AG09309 (cell line): ENCODE results near the gene VWA5B2.

Experiments
- DNase-seq: peaks from one replicate; pipeline ENCODE4 v3.0.0-alpha.2; 2010; ENCODE audit warnings: low read depth
- H3K4me3 ChIP-seq: 2 replicates; pipeline ENCODE4 v1.5.1; 2011; ENCODE audit warnings: mild to moderate bottlenecking, low read depth, low read length, moderate library complexity; ENCODE audit not compliant: control insufficient read depth
- CTCF ChIP-seq: IDR thresholded peaks from 2 replicates; pipeline ENCODE4 v1.5.1; 2011; ENCODE audit warnings: mild to moderate bottlenecking, low read depth, low read length, inconsistent platforms; ENCODE audit not compliant: insufficient read depth, control insufficient read depth; ENCODE audit errors: missing control alignments

VWA5B2 gene

GRCh38 chr3:184186184-184186901 is 43.0 kb upstream of the VWA5B2 start, which contains the start of gene ABCF3:
Gene ABCF3, plus strand, starts transcription at chr3:184186199. Its CDS starts 9 bp downstream, at chr3:184186208.
- TF ChIP-seq CTCF, result no peak
- peak within 1 kb of the TSS; percentile 82 for H3K4me3 ChIP-seq
- no peak for DNase-seq

- DNase-seq, result no peak
- TF ChIP-seq CTCF, result no peak
Measured at GRCh38 chr3:184186902-184187207, 42.5 kb upstream of the VWA5B2 start.

GRCh38 chr3:184188080-184188479 is 41.3 kb upstream of the VWA5B2 start:
- TF ChIP-seq CTCF, result no peak
- DNase-seq, result no peak
- H3K4me3 ChIP-seq, result no peak overlapping the region

More at GRCh38 chr3:184186902-184187207, 42.5 kb upstream of the VWA5B2 start:
- peak overlapping the region; percentile 82 for H3K4me3 ChIP-seq

GRCh38 chr3:184189421-184189820 is 40.0 kb upstream of the VWA5B2 start:
- no peak for TF ChIP-seq CTCF
- DNase-seq, result no peak
- H3K4me3 ChIP-seq, result no peak overlapping the region

- no peak overlapping the region for H3K4me3 ChIP-seq
- no peak for DNase-seq
- TF ChIP-seq CTCF, result no peak
Measured at GRCh38 chr3:184192889-184193288, 36.5 kb upstream of the VWA5B2 start.

GRCh38 chr3:184193991-184194539 is 35.3 kb upstream of the VWA5B2 start:
- no peak for DNase-seq
- H3K4me3 ChIP-seq, result no peak overlapping the region
- TF ChIP-seq CTCF, result no peak
